HEK293T (cell line): Measurements from ENCODE around the gene IL21R.

Source experiments
- ARNT ChIP-seq: fragments of 450-650 bp; IDR thresholded peaks from 2 replicates; pipeline ENCODE4 v1.6.1; 2017; ENCODE audit warnings: mild to moderate bottlenecking
- BHLHE40 ChIP-seq: fragments of 450-650 bp; IDR thresholded peaks from 2 replicates; pipeline ENCODE4 v1.6.1; 2016; ENCODE audit warnings: mild to moderate bottlenecking, moderate library complexity, borderline replicate concordance
- FOXA1 ChIP-seq: fragments of 450-650 bp; IDR thresholded peaks from 2 replicates; pipeline ENCODE4 v1.6.1; 2016; ENCODE audit warnings: mild to moderate bottlenecking
- FOXM1 ChIP-seq: fragments of 450-650 bp; IDR thresholded peaks from 2 replicates; pipeline ENCODE4 v1.6.1; 2017; ENCODE audit warnings: mild to moderate bottlenecking, borderline replicate concordance
- L3MBTL2 ChIP-seq: fragments of 450-650 bp; conservative IDR thresholded peaks from 2 replicates; pipeline ENCODE4 v1.6.1; 2016; ENCODE audit warnings: mild to moderate bottlenecking
- LEF1 ChIP-seq: fragments of 450-650 bp; IDR thresholded peaks from 2 replicates; pipeline ENCODE4 v1.6.1; 2017; ENCODE audit warnings: mild to moderate bottlenecking, borderline replicate concordance
- SP1 ChIP-seq: fragments of 450-650 bp; IDR thresholded peaks from 2 replicates; pipeline ENCODE4 v1.6.1; 2017

DNA sequence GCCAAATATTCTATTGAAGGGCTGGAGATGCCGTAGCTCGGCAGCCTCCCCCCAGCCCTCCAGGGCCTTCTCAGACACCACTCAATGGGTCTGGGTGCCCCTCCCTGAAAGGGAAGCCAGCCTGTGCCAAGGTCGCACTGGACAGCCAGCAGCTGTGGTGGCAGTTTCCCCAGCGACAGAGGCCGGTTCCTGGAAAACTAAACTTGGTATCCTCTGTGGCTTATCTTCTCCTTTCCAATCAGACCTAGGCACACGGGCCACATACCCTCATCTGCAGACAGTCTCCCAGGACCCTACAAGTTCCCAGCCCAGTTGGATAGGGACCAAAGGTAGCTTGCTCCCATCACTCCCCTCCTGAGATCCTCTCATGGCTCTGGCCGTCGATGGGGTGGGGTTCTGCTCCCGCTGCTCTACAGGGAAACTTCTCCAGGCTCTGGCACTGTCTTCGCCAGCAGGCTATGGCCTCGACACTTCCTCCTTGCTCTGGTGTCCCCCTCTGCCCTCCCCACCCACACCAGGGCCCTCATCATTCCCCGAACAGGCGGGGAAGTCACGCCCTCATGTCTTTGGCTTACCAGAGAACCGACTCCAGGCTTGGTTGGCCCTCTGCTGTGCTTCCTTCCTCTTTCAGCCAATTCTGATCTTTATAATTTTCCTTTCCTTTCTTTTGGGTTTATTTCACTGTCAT lies 18.3 kb upstream of the IL21R start:
- TF ChIP-seq LEF1: no peak
- TF ChIP-seq SP1: no peak
- no peak for TF ChIP-seq ARNT
- TF ChIP-seq BHLHE40: no peak
- no peak for TF ChIP-seq L3MBTL2
- TF ChIP-seq FOXM1: no peak
- TF ChIP-seq FOXA1: no peak
